ENCODE data around the gene JAKMIP3.
A peak's percentile ranks its signal among the peaks of the same experiment; 100 is the strongest.

The JAKMIP3 gene

GRCh38 chr10:132030898-132031463 is 34.8 kb upstream of the JAKMIP3 start:
- Histone ChIP-seq H3K4me1 (ENCODE audit: insufficient read depth, low read length) (no peaks in the 10 kb centered on the region), H3K9me3 (ENCODE audit: insufficient read depth, low read depth, low read length) (no peaks in the 10 kb centered on the region), H3K4me3 (ENCODE audit: low read length) (no peak overlapping the region), H3K36me3 (ENCODE audit: insufficient read depth, low read depth, low read length) (no peaks in the 10 kb centered on the region), H3K9ac (ENCODE audit: low read depth, low read length) (no peak overlapping the region), H3K27me3 (ENCODE audit: insufficient read depth, low read length) (peaks cover 30% of the 10 kb centered on the region), H3K27ac (ENCODE audit: low read length) (no peak overlapping the region)

GRCh38 chr10:132033632-132034031 is 32.1 kb upstream of the JAKMIP3 start:
- Histone ChIP-seq H3K4me3 (ENCODE audit: low read length) (no peak overlapping the region), H3K4me1 (ENCODE audit: insufficient read depth, low read length) (no peaks in the 10 kb centered on the region; the same call in 1 of the 2 replicates), H3K27me3 (ENCODE audit: insufficient read depth, low read length) (peaks cover 55% of the 10 kb centered on the region), H3K9me3 (ENCODE audit: insufficient read depth, low read depth, low read length) (no peaks in the 10 kb centered on the region), H3K9ac (ENCODE audit: low read depth, low read length) (no peak overlapping the region), H3K27ac (ENCODE audit: low read length) (no peak overlapping the region), H3K36me3 (ENCODE audit: insufficient read depth, low read depth, low read length) (no peaks in the 10 kb centered on the region)

GRCh38 chr10:132035476-132035875 is 30.3 kb upstream of the JAKMIP3 start:
- Histone ChIP-seq H3K9ac (ENCODE audit: low read depth, low read length) (no peak overlapping the region), H3K4me3 (ENCODE audit: low read length) (peak overlapping the region; percentile 69; the same call in 1 of the 2 replicates), H3K9me3 (ENCODE audit: insufficient read depth, low read depth, low read length) (no peaks in the 10 kb centered on the region), H3K27me3 (ENCODE audit: insufficient read depth, low read length) (peaks cover 60% of the 10 kb centered on the region), H3K36me3 (ENCODE audit: insufficient read depth, low read depth, low read length) (no peaks in the 10 kb centered on the region), H3K27ac (ENCODE audit: low read length) (no peak overlapping the region), H3K4me1 (ENCODE audit: insufficient read depth, low read length) (no peaks in the 10 kb centered on the region; the same call in 1 of the 2 replicates)

GRCh38 chr10:132036153-132036886 is 29.4 kb upstream of the JAKMIP3 start:
- no peak overlapping the region for H3K27ac ChIP-seq (ENCODE audit: low read length)
- no peaks in the 10 kb centered on the region for H3K9me3 ChIP-seq (ENCODE audit: insufficient read depth, low read depth, low read length)
- peak overlapping the region; percentile 69 for H3K4me3 ChIP-seq (ENCODE audit: low read length)
- no peaks in the 10 kb centered on the region; the same call in 1 of the 2 replicates for H3K4me1 ChIP-seq (ENCODE audit: insufficient read depth, low read length)
- H3K27me3 ChIP-seq (ENCODE audit: insufficient read depth, low read length): peaks cover 60% of the 10 kb centered on the region
- no peaks in the 10 kb centered on the region for H3K36me3 ChIP-seq (ENCODE audit: insufficient read depth, low read depth, low read length)
- H3K9ac ChIP-seq (ENCODE audit: low read depth, low read length): no peak overlapping the region

GRCh38 chr10:132036887-132037675 is 28.7 kb upstream of the JAKMIP3 start:
- H3K4me1 ChIP-seq (ENCODE audit: insufficient read depth, low read length): no peaks in the 10 kb centered on the region; the same call in 1 of the 2 replicates
- H3K9ac ChIP-seq (ENCODE audit: low read depth, low read length): no peak overlapping the region
- no peaks in the 10 kb centered on the region for H3K9me3 ChIP-seq (ENCODE audit: insufficient read depth, low read depth, low read length)
- no peak overlapping the region for H3K27ac ChIP-seq (ENCODE audit: low read length)
- no peaks in the 10 kb centered on the region for H3K36me3 ChIP-seq (ENCODE audit: insufficient read depth, low read depth, low read length)
- H3K4me3 ChIP-seq (ENCODE audit: low read length): peak overlapping the region; percentile 56; the same call in 1 of the 2 replicates
- peaks cover 60% of the 10 kb centered on the region for H3K27me3 ChIP-seq (ENCODE audit: insufficient read depth, low read length)

- Histone ChIP-seq H3K9me3 (ENCODE audit: insufficient read depth, low read depth, low read length) (no peaks in the 10 kb centered on the region), H3K4me3 (ENCODE audit: low read length) (peak overlapping the region; percentile 56; the same call in 1 of the 2 replicates), H3K27me3 (ENCODE audit: insufficient read depth, low read length) (peaks cover 60% of the 10 kb centered on the region), H3K27ac (ENCODE audit: low read length) (no peak overlapping the region), H3K4me1 (ENCODE audit: insufficient read depth, low read length) (no peaks in the 10 kb centered on the region; the same call in 1 of the 2 replicates), H3K9ac (ENCODE audit: low read depth, low read length) (no peak overlapping the region), H3K36me3 (ENCODE audit: insufficient read depth, low read depth, low read length) (no peaks in the 10 kb centered on the region)
These were observed 28.1 kb upstream of the JAKMIP3 start for GRCh38 chr10:132037676-132037975.

- Histone ChIP-seq H3K27ac (ENCODE audit: low read length) (no peak overlapping the region), H3K36me3 (ENCODE audit: insufficient read depth, low read depth, low read length) (no peaks in the 10 kb centered on the region), H3K4me1 (ENCODE audit: insufficient read depth, low read length) (peaks cover 7% of the 10 kb centered on the region; the same call in 1 of the 2 replicates), H3K9me3 (ENCODE audit: insufficient read depth, low read depth, low read length) (no peaks in the 10 kb centered on the region), H3K9ac (ENCODE audit: low read depth, low read length) (no peak overlapping the region), H3K27me3 (ENCODE audit: insufficient read depth, low read length) (peaks cover 51% of the 10 kb centered on the region), H3K4me3 (ENCODE audit: low read length) (no peak overlapping the region)
These were observed 26.4 kb upstream of the JAKMIP3 start for GRCh38 chr10:132039371-132039770.

- H3K27me3 ChIP-seq (ENCODE audit: insufficient read depth, low read length): peaks cover 45% of the 10 kb centered on the region
- no peak overlapping the region for H3K4me3 ChIP-seq (ENCODE audit: low read length)
- H3K9me3 ChIP-seq (ENCODE audit: insufficient read depth, low read depth, low read length): no peaks in the 10 kb centered on the region
- no peak overlapping the region for H3K9ac ChIP-seq (ENCODE audit: low read depth, low read length)
- H3K27ac ChIP-seq (ENCODE audit: low read length): no peak overlapping the region
- no peaks in the 10 kb centered on the region for H3K36me3 ChIP-seq (ENCODE audit: insufficient read depth, low read depth, low read length)
- peaks cover 7% of the 10 kb centered on the region; the same call in 1 of the 2 replicates for H3K4me1 ChIP-seq (ENCODE audit: insufficient read depth, low read length)
These were observed 25.7 kb upstream of the JAKMIP3 start for GRCh38 chr10:132040046-132040445.

- Histone ChIP-seq H3K27me3 (ENCODE audit: insufficient read depth, low read length) (peaks cover 32% of the 10 kb centered on the region), H3K27ac (ENCODE audit: low read length) (no peak overlapping the region), H3K4me1 (ENCODE audit: insufficient read depth, low read length) (peaks cover 7% of the 10 kb centered on the region; the same call in 1 of the 2 replicates), H3K4me3 (ENCODE audit: low read length) (no peak overlapping the region), H3K9me3 (ENCODE audit: insufficient read depth, low read depth, low read length) (no peaks in the 10 kb centered on the region), H3K9ac (ENCODE audit: low read depth, low read length) (no peak overlapping the region), H3K36me3 (ENCODE audit: insufficient read depth, low read depth, low read length) (no peaks in the 10 kb centered on the region)
These were observed 24.4 kb upstream of the JAKMIP3 start for GRCh38 chr10:132041340-132041739.

- Histone ChIP-seq H3K36me3 (ENCODE audit: insufficient read depth, low read depth, low read length) (no peaks in the 10 kb centered on the region), H3K4me1 (ENCODE audit: insufficient read depth, low read length) (peaks cover 7% of the 10 kb centered on the region; the same call in 1 of the 2 replicates), H3K4me3 (ENCODE audit: low read length) (no peak overlapping the region), H3K27ac (ENCODE audit: low read length) (no peak overlapping the region), H3K9ac (ENCODE audit: low read depth, low read length) (no peak overlapping the region), H3K9me3 (ENCODE audit: insufficient read depth, low read depth, low read length) (no peaks in the 10 kb centered on the region), H3K27me3 (ENCODE audit: insufficient read depth, low read length) (peaks cover 6% of the 10 kb centered on the region)
These were observed 21.7 kb upstream of the JAKMIP3 start for GRCh38 chr10:132043861-132044695.

- H3K27ac ChIP-seq (ENCODE audit: low read length): no peak overlapping the region
- H3K27me3 ChIP-seq (ENCODE audit: insufficient read depth, low read length): peaks cover 5% of the 10 kb centered on the region; the same call in 1 of the 2 replicates
- H3K4me1 ChIP-seq (ENCODE audit: insufficient read depth, low read length): peaks cover 7% of the 10 kb centered on the region; the same call in 1 of the 2 replicates
- H3K9ac ChIP-seq (ENCODE audit: low read depth, low read length): no peak overlapping the region
- no peaks in the 10 kb centered on the region for H3K9me3 ChIP-seq (ENCODE audit: insufficient read depth, low read depth, low read length)
- no peak overlapping the region for H3K4me3 ChIP-seq (ENCODE audit: low read length)
- no peaks in the 10 kb centered on the region for H3K36me3 ChIP-seq (ENCODE audit: insufficient read depth, low read depth, low read length)
These were observed 20.9 kb upstream of the JAKMIP3 start for GRCh38 chr10:132044803-132045202.

Measured in iPS-20b (cell line).